ENCODE results near the gene TMEM147.

TMEM147 gene

GRCh38 chr19:35509861-35510625 lies 35.4 kb upstream of the TMEM147 start:
- Histone ChIP-seq H3K9me3 (ENCODE audit: control insufficient read depth, low read length) (no peaks in the 10 kb centered on the region), H3K4me1 (ENCODE audit: control insufficient read depth, insufficient read depth, low read length) (peaks cover 23% of the 10 kb centered on the region), H3K9ac (ENCODE audit: low read length) (peak overlapping the region; percentile 86), H3K4me3 (ENCODE audit: low read length) (peak overlapping the region; percentile 80), H3K27me3 (ENCODE audit: control insufficient read depth, insufficient read depth, low read length) (peaks cover 29% of the 10 kb centered on the region), H3K36me3 (ENCODE audit: control insufficient read depth, insufficient read depth, low read length) (no peaks in the 10 kb centered on the region)

DNA sequence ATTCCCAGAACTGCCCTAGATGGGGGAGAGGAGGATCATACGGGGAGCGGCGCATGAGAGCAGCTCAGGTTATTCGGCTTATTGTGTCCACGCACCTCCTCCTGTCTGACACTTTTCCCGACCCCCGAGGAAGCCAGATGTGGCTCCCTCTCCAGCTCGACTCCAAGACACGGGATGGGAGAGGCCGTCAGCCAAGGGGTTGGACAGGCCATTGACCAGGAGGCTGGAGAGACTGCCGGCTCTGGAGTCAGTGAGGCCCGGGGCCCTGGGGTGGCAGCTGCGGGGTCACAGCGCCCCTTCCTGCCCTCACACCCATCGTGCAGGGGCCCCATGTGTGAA lies 34.8 kb upstream of the TMEM147 start:
- H3K4me1 ChIP-seq (ENCODE audit: control insufficient read depth, insufficient read depth, low read length), result peaks cover 23% of the 10 kb centered on the region
- peaks cover 29% of the 10 kb centered on the region for H3K27me3 ChIP-seq (ENCODE audit: control insufficient read depth, insufficient read depth, low read length)
- no peak overlapping the region for H3K9ac ChIP-seq (ENCODE audit: low read length)
- peak overlapping the region; percentile 80 for H3K4me3 ChIP-seq (ENCODE audit: low read length)
- H3K9me3 ChIP-seq (ENCODE audit: control insufficient read depth, low read length), result no peaks in the 10 kb centered on the region
- H3K36me3 ChIP-seq (ENCODE audit: control insufficient read depth, insufficient read depth, low read length), result no peaks in the 10 kb centered on the region

GRCh38 chr19:35511337-35511736 lies 34.1 kb upstream of the TMEM147 start:
- Histone ChIP-seq H3K4me3 (ENCODE audit: low read length) (no peak overlapping the region), H3K27me3 (ENCODE audit: control insufficient read depth, insufficient read depth, low read length) (peaks cover 29% of the 10 kb centered on the region), H3K36me3 (ENCODE audit: control insufficient read depth, insufficient read depth, low read length) (no peaks in the 10 kb centered on the region), H3K4me1 (ENCODE audit: control insufficient read depth, insufficient read depth, low read length) (peaks cover 23% of the 10 kb centered on the region), H3K9ac (ENCODE audit: low read length) (no peak overlapping the region), H3K9me3 (ENCODE audit: control insufficient read depth, low read length) (no peaks in the 10 kb centered on the region)

- H3K9me3 ChIP-seq (ENCODE audit: control insufficient read depth, low read length), result no peaks in the 10 kb centered on the region
- H3K4me3 ChIP-seq (ENCODE audit: low read length), result no peak overlapping the region
- peaks cover 29% of the 10 kb centered on the region for H3K27me3 ChIP-seq (ENCODE audit: control insufficient read depth, insufficient read depth, low read length)
- H3K4me1 ChIP-seq (ENCODE audit: control insufficient read depth, insufficient read depth, low read length), result peaks cover 23% of the 10 kb centered on the region
- no peaks in the 10 kb centered on the region for H3K36me3 ChIP-seq (ENCODE audit: control insufficient read depth, insufficient read depth, low read length)
- no peak overlapping the region for H3K9ac ChIP-seq (ENCODE audit: low read length)
Observed at GRCh38 chr19:35512831-35513627, 32.4 kb upstream of the TMEM147 start.

DNA sequence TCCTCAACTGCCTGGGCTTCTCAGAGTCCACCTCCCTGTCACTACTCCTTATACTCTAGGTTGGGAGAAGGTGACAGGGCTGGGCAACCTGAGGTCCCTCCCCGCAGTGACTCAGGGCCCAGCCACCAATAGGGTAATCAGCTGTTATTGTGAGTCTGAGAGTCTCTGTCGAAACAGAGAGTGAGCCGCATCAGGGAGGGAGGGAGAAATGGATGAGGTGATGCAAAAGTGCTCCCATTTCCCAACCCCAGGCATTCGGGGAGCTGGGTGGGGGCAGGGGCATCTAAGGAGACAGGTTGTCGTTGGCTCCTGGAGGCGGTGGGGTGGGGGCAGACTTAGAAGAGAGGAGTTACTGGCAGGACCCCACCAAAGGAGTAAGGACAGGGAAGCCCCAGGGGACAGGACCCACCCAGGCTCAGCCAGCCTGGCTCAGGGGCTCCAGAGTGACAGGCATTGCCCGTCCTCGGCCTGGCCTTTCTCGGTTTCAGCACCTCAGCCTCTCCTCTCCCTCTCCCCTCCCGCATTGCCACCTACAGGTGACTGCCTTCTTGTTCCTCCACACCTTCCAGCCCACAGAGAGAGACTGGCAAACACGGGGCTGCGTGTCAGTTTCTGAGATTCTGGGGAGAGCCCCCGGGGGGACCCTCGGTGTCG lies 31.7 kb upstream of the TMEM147 start, which contains the start of gene DMKN:
Gene DMKN (minus strand): TSS at position 22 of the 654 bp plus-strand sequence. CDS start 174 bp downstream, outside the sequence.
- Histone ChIP-seq H3K4me3 (ENCODE audit: low read length) (no peak within 1 kb of the TSS), H3K27me3 (ENCODE audit: control insufficient read depth, insufficient read depth, low read length) (peaks cover 29% of the 10 kb centered on the region), H3K9ac (ENCODE audit: low read length) (no peak within 1 kb of the TSS), H3K9me3 (ENCODE audit: control insufficient read depth, low read length) (no peaks in the 10 kb centered on the region), H3K36me3 (ENCODE audit: control insufficient read depth, insufficient read depth, low read length) (no peaks in the 10 kb centered on the region), H3K4me1 (ENCODE audit: control insufficient read depth, insufficient read depth, low read length) (peaks cover 23% of the 10 kb centered on the region)

GRCh38 chr19:35514282-35514809 lies 31.1 kb upstream of the TMEM147 start:
- Histone ChIP-seq H3K9me3 (ENCODE audit: control insufficient read depth, low read length) (no peaks in the 10 kb centered on the region), H3K4me1 (ENCODE audit: control insufficient read depth, insufficient read depth, low read length) (peaks cover 17% of the 10 kb centered on the region), H3K36me3 (ENCODE audit: control insufficient read depth, insufficient read depth, low read length) (no peaks in the 10 kb centered on the region), H3K4me3 (ENCODE audit: low read length) (no peak overlapping the region), H3K27me3 (ENCODE audit: control insufficient read depth, insufficient read depth, low read length) (peaks cover 29% of the 10 kb centered on the region), H3K9ac (ENCODE audit: low read length) (no peak overlapping the region)

DNA sequence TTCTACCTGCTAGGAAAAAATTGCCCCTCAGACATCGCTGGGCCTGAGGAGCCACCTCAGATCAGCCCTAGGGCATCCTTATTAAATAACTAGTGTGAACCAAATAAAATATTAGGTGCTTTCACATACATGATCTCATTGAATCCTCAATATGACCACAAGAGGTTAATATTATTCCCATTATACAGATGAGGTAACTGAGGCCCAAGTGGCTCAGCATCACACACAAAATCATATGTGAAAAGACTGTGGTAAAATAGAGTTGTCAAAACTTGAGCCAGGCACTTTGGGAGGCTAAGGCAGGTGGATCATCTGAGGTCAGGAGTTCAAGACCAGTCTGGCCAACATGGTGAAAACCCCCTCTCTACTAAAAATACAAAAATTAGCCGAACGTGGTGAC lies 29.1 kb upstream of the TMEM147 start:
- Histone ChIP-seq H3K9ac (ENCODE audit: low read length) (no peak overlapping the region), H3K27me3 (ENCODE audit: control insufficient read depth, insufficient read depth, low read length) (peaks cover 15% of the 10 kb centered on the region)

GRCh38 chr19:35517342-35517741 lies 28.1 kb upstream of the TMEM147 start:
- H3K36me3 ChIP-seq (ENCODE audit: control insufficient read depth, insufficient read depth, low read length), result no peaks in the 10 kb centered on the region
- H3K27me3 ChIP-seq (ENCODE audit: control insufficient read depth, insufficient read depth, low read length), result peaks cover 11% of the 10 kb centered on the region
- no peak overlapping the region for H3K4me3 ChIP-seq (ENCODE audit: low read length)
- no peaks in the 10 kb centered on the region for H3K9me3 ChIP-seq (ENCODE audit: control insufficient read depth, low read length)
- H3K4me1 ChIP-seq (ENCODE audit: control insufficient read depth, insufficient read depth, low read length), result peaks cover 5% of the 10 kb centered on the region
- H3K9ac ChIP-seq (ENCODE audit: low read length), result no peak overlapping the region

More for the DNA sequence above, 29.1 kb upstream of the TMEM147 start:
- peaks cover 5% of the 10 kb centered on the region for H3K4me1 ChIP-seq (ENCODE audit: control insufficient read depth, insufficient read depth, low read length)
- no peaks in the 10 kb centered on the region for H3K36me3 ChIP-seq (ENCODE audit: control insufficient read depth, insufficient read depth, low read length)
- no peaks in the 10 kb centered on the region for H3K9me3 ChIP-seq (ENCODE audit: control insufficient read depth, low read length)
- no peak overlapping the region for H3K4me3 ChIP-seq (ENCODE audit: low read length)

DNA sequence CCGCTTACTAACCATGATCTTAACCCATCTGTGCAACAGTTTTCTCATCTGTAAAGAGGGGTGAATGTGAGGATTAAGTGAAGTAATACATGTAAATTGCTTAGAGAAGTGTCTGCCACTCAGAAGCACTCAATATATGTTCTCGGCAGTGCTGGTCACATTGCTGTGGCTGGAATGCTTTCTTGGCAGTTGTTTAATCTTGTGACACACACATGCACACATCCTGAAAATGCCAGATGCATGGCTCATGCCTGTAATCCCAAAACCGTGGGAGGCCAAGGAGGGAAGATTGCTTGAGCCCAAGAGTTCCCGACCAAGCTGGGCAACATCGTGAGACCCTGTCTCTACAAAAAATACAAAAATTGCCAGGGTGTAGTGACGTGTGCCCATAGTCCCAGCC lies 27.1 kb upstream of the TMEM147 start:
- H3K9ac ChIP-seq (ENCODE audit: low read length), result no peak overlapping the region
- H3K4me1 ChIP-seq (ENCODE audit: control insufficient read depth, insufficient read depth, low read length), result peaks cover 5% of the 10 kb centered on the region
- peaks cover 6% of the 10 kb centered on the region for H3K27me3 ChIP-seq (ENCODE audit: control insufficient read depth, insufficient read depth, low read length)
- H3K9me3 ChIP-seq (ENCODE audit: control insufficient read depth, low read length), result no peaks in the 10 kb centered on the region
- H3K36me3 ChIP-seq (ENCODE audit: control insufficient read depth, insufficient read depth, low read length), result no peaks in the 10 kb centered on the region
- no peak overlapping the region for H3K4me3 ChIP-seq (ENCODE audit: low read length)

DNA sequence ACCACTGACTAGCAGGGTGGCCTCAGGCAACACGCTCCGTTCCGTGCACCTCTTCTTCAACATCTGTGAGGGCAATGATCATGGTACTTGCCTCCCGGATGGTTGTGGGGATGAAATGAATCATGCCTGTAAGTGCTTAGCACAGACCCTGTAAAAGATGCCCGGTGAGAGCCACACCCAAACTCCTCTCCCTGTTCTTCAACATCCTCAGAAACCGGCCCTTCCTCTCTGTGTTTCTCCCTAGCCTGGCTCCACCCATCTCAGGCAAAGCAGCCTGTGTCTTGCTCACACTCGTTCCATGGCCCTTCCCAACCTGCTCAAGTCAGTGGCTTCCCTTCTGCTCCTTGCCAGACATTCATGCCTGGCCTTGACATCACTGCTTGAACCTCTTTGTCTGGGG lies 26.1 kb upstream of the TMEM147 start:
- Histone ChIP-seq H3K36me3 (ENCODE audit: control insufficient read depth, insufficient read depth, low read length) (no peaks in the 10 kb centered on the region), H3K4me1 (ENCODE audit: control insufficient read depth, insufficient read depth, low read length) (peaks cover under 1% of the 10 kb centered on the region), H3K27me3 (ENCODE audit: control insufficient read depth, insufficient read depth, low read length) (no peaks in the 10 kb centered on the region), H3K9me3 (ENCODE audit: control insufficient read depth, low read length) (no peaks in the 10 kb centered on the region), H3K4me3 (ENCODE audit: low read length) (no peak overlapping the region), H3K9ac (ENCODE audit: low read length) (no peak overlapping the region)

GRCh38 chr19:35521124-35521743 lies 24.2 kb upstream of the TMEM147 start:
- Histone ChIP-seq H3K4me3 (ENCODE audit: low read length) (no peak overlapping the region), H3K9ac (ENCODE audit: low read length) (no peak overlapping the region), H3K36me3 (ENCODE audit: control insufficient read depth, insufficient read depth, low read length) (no peaks in the 10 kb centered on the region), H3K27me3 (ENCODE audit: control insufficient read depth, insufficient read depth, low read length) (no peaks in the 10 kb centered on the region), H3K4me1 (ENCODE audit: control insufficient read depth, insufficient read depth, low read length) (no peaks in the 10 kb centered on the region), H3K9me3 (ENCODE audit: control insufficient read depth, low read length) (no peaks in the 10 kb centered on the region)
